Activated CD8-positive, alpha-beta memory T cell treated with anti-CD3 and anti-CD28 coated beads, Interleukin-2, amount 50 U/mL, for 1 hour (primary cell): Measurements from ENCODE around the gene TTF1.
A peak's percentile ranks its signal among the peaks of the same experiment; 100 is the strongest.

Source experiments
- DNase-seq: peaks from one replicate; pipeline ENCODE4 v3.0.0-alpha.2; 2020; ENCODE audit errors: extremely low read depth

TTF1 gene

GRCh38 chr9:132406554-132407122 lies at the start of gene TTF1:
TSS of gene TTF1 (minus strand) at chr9:132406840. CDS start at chr9:132402821, 4,019 bp downstream.
- DNase-seq, result peak; percentile 86

- DNase-seq, result no peak
These were observed 49.6 kb upstream of the TTF1 start for GRCh38 chr9:132456241-132456640.

- DNase-seq, result no peak
These were observed 44.6 kb upstream of the TTF1 start for GRCh38 chr9:132451276-132451675.

- DNase-seq, result no peak
These were observed 41.3 kb upstream of the TTF1 start for GRCh38 chr9:132447902-132448301.

- no peak for DNase-seq
These were observed 40.7 kb upstream of the TTF1 start for GRCh38 chr9:132447346-132447745.

GRCh38 chr9:132446887-132447286 lies 40.2 kb upstream of the TTF1 start:
- no peak for DNase-seq

- DNase-seq, result no peak
These were observed 37.4 kb upstream of the TTF1 start for GRCh38 chr9:132443951-132444607.

GRCh38 chr9:132441404-132441803 lies 34.8 kb upstream of the TTF1 start:
- DNase-seq, result no peak

GRCh38 chr9:132440735-132441134 lies 34.1 kb upstream of the TTF1 start:
- no peak for DNase-seq

GRCh38 chr9:132439153-132439552 lies 32.5 kb upstream of the TTF1 start:
- no peak for DNase-seq

- DNase-seq, result no peak
These were observed 28.2 kb upstream of the TTF1 start for GRCh38 chr9:132434881-132435280.

GRCh38 chr9:132430998-132431397 lies 24.4 kb upstream of the TTF1 start:
- DNase-seq, result no peak

GRCh38 chr9:132426639-132427414 lies 20.2 kb upstream of the TTF1 start:
- DNase-seq, result no peak

- no peak for DNase-seq
These were observed 19.0 kb upstream of the TTF1 start for GRCh38 chr9:132425675-132426062.

- no peak for DNase-seq
These were observed 18.4 kb upstream of the TTF1 start for GRCh38 chr9:132424857-132425674.

- no peak for DNase-seq
These were observed 16.9 kb upstream of the TTF1 start for GRCh38 chr9:132423503-132423902.

GRCh38 chr9:132422574-132422973 lies 15.9 kb upstream of the TTF1 start:
- DNase-seq, result no peak

GRCh38 chr9:132418726-132419363 lies 12.2 kb upstream of the TTF1 start:
- no peak for DNase-seq

GRCh38 chr9:132415181-132415580 lies 8.5 kb upstream of the TTF1 start:
- no peak for DNase-seq

- DNase-seq, result no peak
These were observed 8.1 kb upstream of the TTF1 start for GRCh38 chr9:132414731-132415130.

GRCh38 chr9:132413926-132414325 lies 7.3 kb upstream of the TTF1 start:
- no peak for DNase-seq

- DNase-seq, result no peak
These were observed 5.4 kb upstream of the TTF1 start for GRCh38 chr9:132412089-132412488.
